HepG2 (cell line): ENCODE measurements around the gene ZFAND3. TPM values are rescaled to one million over a fixed set of nuclear protein-coding genes. Genes with fewer than 3 reads are reported as not detected.

ENCODE experiments used
- ATF7 ChIP-seq, 2 experiments: fragments of 450-650 bp in 1 of 2; sonication (generic) in 1 of 2; formaldehyde crosslinking in 1 of 2; IDR thresholded peaks; 2 replicates each; pipeline versions ENCODE4 v1.4.0 to v1.6.1; 2016 to 2020; ENCODE audit warnings: antibody characterized with exemption in 1 of 2, mild to moderate bottlenecking in 1 of 2, missing genetic modification reagents in 1 of 2
- BCL6 ChIP-seq: IDR thresholded peaks from 2 replicates; pipeline ENCODE4 v1.6.1; 2016; ENCODE audit warnings: missing genetic modification reagents, missing compliant biosample characterization
- CREM ChIP-seq, 2 experiments: sonication (generic) in 1 of 2; formaldehyde crosslinking in 1 of 2; IDR thresholded peaks; 2 replicates each; pipeline versions ENCODE4 v1.4.0 to v1.6.1; 2016 to 2020; ENCODE audit warnings: antibody characterized with exemption in 1 of 2, mild to moderate bottlenecking in 1 of 2, missing genetic modification reagents in 1 of 2
- EP300 ChIP-seq, 3 experiments: sonication (generic) in 1 of 3; formaldehyde crosslinking in 1 of 3; IDR thresholded peaks; 2 replicates each; pipeline versions ENCODE4 v1.5.1 to v1.6.1; 2011 to 2020; ENCODE audit warnings: low read depth in 2 of 3, low read length in 2 of 3, borderline replicate concordance in 1 of 3, improper control_type of control experiment in 1 of 3, mild to moderate bottlenecking in 1 of 3, missing genetic modification reagents in 1 of 3, moderate library complexity in 1 of 3
- GATA4 ChIP-seq: sonication (generic); IDR thresholded peaks from 2 replicates; pipeline ENCODE4 v1.6.1; 2016; ENCODE audit warnings: antibody characterized with exemption, low read depth, borderline replicate concordance
- ISL2 ChIP-seq: sonication (generic); formaldehyde crosslinking; IDR thresholded peaks from 2 replicates; pipeline ENCODE4 v1.5.0; 2020; ENCODE audit warnings: missing genetic modification reagents
- KAT8 ChIP-seq: IDR thresholded peaks from 2 replicates; pipeline ENCODE4 v1.6.1; 2016; ENCODE audit warnings: missing genetic modification reagents, missing compliant biosample characterization
- KLF16 ChIP-seq, 2 experiments: sonication (generic) in 1 of 2; formaldehyde crosslinking in 1 of 2; IDR thresholded peaks; 2 replicates each; pipeline versions ENCODE4 v1.6.1 to v1.8.0; 2016 to 2023; ENCODE audit warnings: missing genetic modification reagents in 2 of 2, missing compliant biosample characterization in 1 of 2
- MIXL1 ChIP-seq: IDR thresholded peaks from 2 replicates; pipeline ENCODE4 v1.6.1; 2016
- SAP130 ChIP-seq: IDR thresholded peaks from 2 replicates; pipeline ENCODE4 v1.6.1; 2016; ENCODE audit warnings: low read depth
- SIX1 ChIP-seq: sonication (generic); formaldehyde crosslinking; IDR thresholded peaks from 2 replicates; pipeline ENCODE4 v1.4.0; 2020; ENCODE audit warnings: missing genetic modification reagents, borderline replicate concordance
- TAF1 ChIP-seq: sonication (generic); formaldehyde crosslinking; IDR thresholded peaks from 2 replicates; pipeline ENCODE4 v1.4.0; 2020; ENCODE audit warnings: missing genetic modification reagents
- TCF7 ChIP-seq: sonication (generic); IDR thresholded peaks from 2 replicates; pipeline ENCODE4 v1.6.1; 2016; ENCODE audit warnings: antibody characterized with exemption, low read depth
- YEATS2 ChIP-seq: sonication (generic); formaldehyde crosslinking; IDR thresholded peaks from 2 replicates; pipeline ENCODE4 v1.4.0; 2020; ENCODE audit warnings: missing genetic modification reagents, borderline replicate concordance
- ZFP36L1 ChIP-seq: sonication (generic); formaldehyde crosslinking; IDR thresholded peaks from 2 replicates; pipeline ENCODE4 v1.8.0; 2022; ENCODE audit warnings: mild to moderate bottlenecking, missing genetic modification reagents, moderate library complexity
- ZMYM4 ChIP-seq: sonication (generic); formaldehyde crosslinking; IDR thresholded peaks from 2 replicates; pipeline ENCODE4 v1.8.1; 2023; ENCODE audit warnings: mild to moderate bottlenecking, missing genetic modification reagents
- ZNF350 ChIP-seq: sonication (generic); formaldehyde crosslinking; IDR thresholded peaks from 2 replicates; pipeline ENCODE4 v1.4.0; 2020; ENCODE audit warnings: mild to moderate bottlenecking, low read depth, missing genetic modification reagents, borderline replicate concordance
- ZNF709 ChIP-seq: sonication (generic); formaldehyde crosslinking; IDR thresholded peaks from 2 replicates; pipeline ENCODE4 v1.5.0; 2020; ENCODE audit warnings: mild to moderate bottlenecking, missing genetic modification reagents
- ZNF883 ChIP-seq: sonication (generic); formaldehyde crosslinking; IDR thresholded peaks from 2 replicates; pipeline ENCODE4 v1.5.1; 2020; ENCODE audit warnings: mild to moderate bottlenecking, missing genetic modification reagents; ENCODE audit errors: not compliant biosample characterization
- polyA plus RNA-seq, 8 experiments: library from polyadenylated mRNA; depleted of rRNA in 3 of 8; stranded (reverse) in 7 of 8; unstranded in 1 of 8; fragments of >200 nt; fragmentation: Illumina TruSeq in 4 of 8; extraction: Trizol in 4 of 8; gene quantifications; 2 replicates each; pipeline versions ENCODE4 v1.2.1 to v1.2.3, GENCODE V29; 2011 to 2016; ENCODE audit warnings: low read depth in 4 of 8, missing spikeins in 1 of 8, mixed read lengths in 1 of 8; ENCODE audit not compliant: insufficient read depth in 1 of 8
- total RNA-seq, 5 experiments: library from RNA; depleted of rRNA; stranded (reverse); fragments of >200 nt; fragmentation: Illumina TruSeq; extraction: Trizol; gene quantifications; 2 replicates each; pipeline ENCODE4 v1.2.3, GENCODE V29; 2016; ENCODE audit warnings: low read depth in 1 of 5
- TF ChIP-seq, protein P1 (sequence below): IDR thresholded peaks from 2 replicates; pipeline ENCODE4 v1.6.1; 2016; ENCODE audit warnings: missing compliant biosample characterization, missing genetic modification reagents, borderline replicate concordance
- TF ChIP-seq, protein P2 (sequence below): sonication (generic); formaldehyde crosslinking; conservative IDR thresholded peaks from 2 replicates; pipeline ENCODE4 v1.8.0; 2022; ENCODE audit warnings: missing genetic modification reagents
- TF ChIP-seq, protein P3 (sequence below): sonication (generic); formaldehyde crosslinking; IDR thresholded peaks from 2 replicates; pipeline ENCODE4 v1.4.0; 2020; ENCODE audit warnings: missing genetic modification reagents
- TF ChIP-seq, protein P4 (sequence below): IDR thresholded peaks from 2 replicates; pipeline ENCODE4 v1.6.1; 2016; ENCODE audit warnings: low read depth, control low read depth

ZFAND3 gene
- total and polyA plus RNA-seq, 2 of the 13 experiments (the other 11 are each of a cell fraction or from before 2014, with no cell fraction given) = 16.4 to 17.1 TPM

DNA sequence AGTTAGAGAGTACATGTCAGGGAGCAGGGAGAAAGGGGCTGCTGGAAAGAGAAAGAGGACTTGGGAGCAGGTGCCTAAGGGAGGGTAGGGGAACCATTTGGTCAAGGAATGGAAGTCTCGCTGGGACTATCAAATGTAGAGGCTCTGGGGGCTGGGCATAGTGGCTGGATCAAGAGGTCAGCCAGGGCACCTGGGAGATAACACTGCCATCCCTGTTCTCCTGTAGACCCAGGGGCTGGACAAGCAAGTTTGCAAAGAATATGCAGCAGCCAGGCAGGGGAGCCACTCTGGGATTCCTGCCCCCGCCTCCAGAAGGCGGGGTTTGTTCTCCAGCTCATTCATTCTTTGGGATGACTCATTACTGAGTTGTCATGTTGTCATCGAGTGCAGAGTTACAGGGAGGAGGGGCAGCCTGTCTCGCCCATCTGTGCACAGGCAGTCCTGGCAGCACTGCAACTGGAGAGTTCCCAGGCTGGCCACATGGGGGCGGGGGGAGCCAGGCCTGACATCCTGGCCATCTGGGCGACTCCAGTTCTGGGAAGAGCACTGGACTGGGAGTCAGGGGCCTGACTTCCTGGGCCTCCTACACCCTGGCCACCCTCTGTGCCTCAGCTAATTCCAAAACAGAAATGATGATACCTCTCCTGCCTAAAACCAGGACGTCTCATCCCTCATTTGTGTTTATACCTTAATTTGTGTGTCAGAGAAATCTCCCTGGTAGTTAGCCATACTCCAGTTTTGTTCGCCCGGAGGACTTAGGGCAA, 28.2 kb upstream of the ZFAND3 start (continued):
- TF ChIP-seq ZNF709 = no peak
- TF ChIP-seq BCL6 = peak; percentile 47
- TF ChIP-seq, protein P1, sequence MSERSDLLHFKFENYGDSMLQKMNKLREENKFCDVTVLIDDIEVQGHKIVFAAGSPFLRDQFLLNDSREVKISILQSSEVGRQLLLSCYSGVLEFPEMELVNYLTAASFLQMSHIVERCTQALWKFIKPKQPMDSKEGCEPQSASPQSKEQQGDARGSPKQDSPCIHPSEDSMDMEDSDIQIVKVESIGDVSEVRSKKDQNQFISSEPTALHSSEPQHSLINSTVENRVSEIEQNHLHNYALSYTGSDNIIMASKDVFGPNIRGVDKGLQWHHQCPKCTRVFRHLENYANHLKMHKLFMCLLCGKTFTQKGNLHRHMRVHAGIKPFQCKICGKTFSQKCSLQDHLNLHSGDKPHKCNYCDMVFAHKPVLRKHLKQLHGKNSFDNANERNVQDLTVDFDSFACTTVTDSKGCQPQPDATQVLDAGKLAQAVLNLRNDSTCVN = no peak; the same call in 1 of the 2 replicates
- TF ChIP-seq ZNF883 (CRISPR knock-in tag) = no peak
- no peak for TF ChIP-seq GATA4
- TF ChIP-seq SAP130 (CRISPR knock-in tag) = peak; percentile 96
- peak in 1 of 2 experiments; percentile 90; a peak in 2 of 4 replicates for TF ChIP-seq KLF16 (CRISPR knock-in tag; IDR thresholded peaks at IDR 0.05)
- TF ChIP-seq ATF7 (IDR thresholded peaks at IDR 0.05) = peak; percentile 81
- TF ChIP-seq ATF7 (CRISPR knock-in tag; IDR thresholded peaks at IDR 0.05) = peak; percentile 92
- TF ChIP-seq ZMYM4 (CRISPR knock-in tag) = peak; percentile 92
- TF ChIP-seq, protein P2, sequence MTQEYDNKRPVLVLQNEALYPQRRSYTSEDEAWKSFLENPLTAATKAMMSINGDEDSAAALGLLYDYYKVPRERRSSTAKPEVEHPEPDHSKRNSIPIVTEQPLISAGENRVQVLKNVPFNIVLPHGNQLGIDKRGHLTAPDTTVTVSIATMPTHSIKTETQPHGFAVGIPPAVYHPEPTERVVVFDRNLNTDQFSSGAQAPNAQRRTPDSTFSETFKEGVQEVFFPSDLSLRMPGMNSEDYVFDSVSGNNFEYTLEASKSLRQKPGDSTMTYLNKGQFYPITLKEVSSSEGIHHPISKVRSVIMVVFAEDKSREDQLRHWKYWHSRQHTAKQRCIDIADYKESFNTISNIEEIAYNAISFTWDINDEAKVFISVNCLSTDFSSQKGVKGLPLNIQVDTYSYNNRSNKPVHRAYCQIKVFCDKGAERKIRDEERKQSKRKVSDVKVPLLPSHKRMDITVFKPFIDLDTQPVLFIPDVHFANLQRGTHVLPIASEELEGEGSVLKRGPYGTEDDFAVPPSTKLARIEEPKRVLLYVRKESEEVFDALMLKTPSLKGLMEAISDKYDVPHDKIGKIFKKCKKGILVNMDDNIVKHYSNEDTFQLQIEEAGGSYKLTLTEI (CRISPR knock-in tag) = no peak
- TF ChIP-seq KAT8 (CRISPR knock-in tag) = peak; percentile 88
- TF ChIP-seq SIX1 = peak; percentile 86; the same call in 1 of the 2 replicates
- TF ChIP-seq, protein P3, sequence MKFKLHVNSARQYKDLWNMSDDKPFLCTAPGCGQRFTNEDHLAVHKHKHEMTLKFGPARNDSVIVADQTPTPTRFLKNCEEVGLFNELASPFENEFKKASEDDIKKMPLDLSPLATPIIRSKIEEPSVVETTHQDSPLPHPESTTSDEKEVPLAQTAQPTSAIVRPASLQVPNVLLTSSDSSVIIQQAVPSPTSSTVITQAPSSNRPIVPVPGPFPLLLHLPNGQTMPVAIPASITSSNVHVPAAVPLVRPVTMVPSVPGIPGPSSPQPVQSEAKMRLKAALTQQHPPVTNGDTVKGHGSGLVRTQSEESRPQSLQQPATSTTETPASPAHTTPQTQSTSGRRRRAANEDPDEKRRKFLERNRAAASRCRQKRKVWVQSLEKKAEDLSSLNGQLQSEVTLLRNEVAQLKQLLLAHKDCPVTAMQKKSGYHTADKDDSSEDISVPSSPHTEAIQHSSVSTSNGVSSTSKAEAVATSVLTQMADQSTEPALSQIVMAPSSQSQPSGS = peak; percentile 94
- peak; percentile 95 for TF ChIP-seq ZNF350
- TF ChIP-seq, protein P4, sequence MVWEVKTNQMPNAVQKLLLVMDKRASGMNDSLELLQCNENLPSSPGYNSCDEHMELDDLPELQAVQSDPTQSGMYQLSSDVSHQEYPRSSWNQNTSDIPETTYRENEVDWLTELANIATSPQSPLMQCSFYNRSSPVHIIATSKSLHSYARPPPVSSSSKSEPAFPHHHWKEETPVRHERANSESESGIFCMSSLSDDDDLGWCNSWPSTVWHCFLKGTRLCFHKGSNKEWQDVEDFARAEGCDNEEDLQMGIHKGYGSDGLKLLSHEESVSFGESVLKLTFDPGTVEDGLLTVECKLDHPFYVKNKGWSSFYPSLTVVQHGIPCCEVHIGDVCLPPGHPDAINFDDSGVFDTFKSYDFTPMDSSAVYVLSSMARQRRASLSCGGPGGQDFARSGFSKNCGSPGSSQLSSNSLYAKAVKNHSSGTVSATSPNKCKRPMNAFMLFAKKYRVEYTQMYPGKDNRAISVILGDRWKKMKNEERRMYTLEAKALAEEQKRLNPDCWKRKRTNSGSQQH (CRISPR knock-in tag) = peak; percentile 97; the same call in 1 of the 2 replicates
- peak; percentile 97 for TF ChIP-seq MIXL1 (CRISPR knock-in tag)
- peak; percentile 52; the same call in 1 of the 2 replicates for TF ChIP-seq CREM (IDR thresholded peaks at IDR 0.05)
- TF ChIP-seq CREM (CRISPR knock-in tag; IDR thresholded peaks at IDR 0.05) = no peak
- no peak for TF ChIP-seq ZFP36L1
- TF ChIP-seq ISL2 (CRISPR knock-in tag) = peak; percentile 66
- peak; percentile 72; the same call in 1 of the 2 replicates for TF ChIP-seq YEATS2 (CRISPR knock-in tag)
- TF ChIP-seq TAF1 (CRISPR knock-in tag) = no peak
- TF ChIP-seq TCF7 = no peak
- peak in 1 of 2 experiments; percentile 78; a peak in 2 of 4 replicates for TF ChIP-seq EP300 (IDR thresholded peaks at IDR 0.05; ENCODE audit: low read depth in 2 of 2, low read length in 2 of 2)
- peak; percentile 35; the same call in 1 of the 2 replicates for TF ChIP-seq EP300 (CRISPR knock-in tag; IDR thresholded peaks at IDR 0.05; ENCODE audit: borderline replicate concordance)
